Measurements from ENCODE around the gene CARM1. TPM values are rescaled to one million over a fixed set of nuclear protein-coding genes. Genes with fewer than 3 reads are reported as not detected.

Gene CARM1
- total and polyA plus RNA-seq, 2 donors (not counting 3 experiments of a cell fraction or from before 2014, with no cell fraction given): 65.6 to 70.8 TPM

GRCh38 chr19:10924597-10924996, 53.2 kb downstream of the CARM1 start:
- Histone ChIP-seq H3K4me1 (ENCODE audit: control insufficient read depth, extremely low read depth, insufficient read depth, low read length) (peaks cover 5% of the 10 kb centered on the region), H2AFZ (ENCODE audit: low read depth, low read length) (no peak overlapping the region), H3K27me3 (ENCODE audit: control insufficient read depth in 2 of 2, insufficient read depth in 2 of 2, low read length in 2 of 2) (no peaks in the 10 kb centered on the region), H4K20me1 (replicated peaks; ENCODE audit: control insufficient read depth, extremely low read depth, insufficient read depth, low read length) (no peaks in the 10 kb centered on the region), H3K79me2 (ENCODE audit: control insufficient read depth, insufficient read depth, low read length) (peaks cover 17% of the 10 kb centered on the region), H3K9ac (replicated peaks; ENCODE audit: extremely low read depth, insufficient read depth, low read length) (no peak overlapping the region), H3K4me3 (replicated peaks in 1 of 3; ENCODE audit: insufficient read depth in 1 of 3, low read depth in 1 of 3, low read length in 3 of 3) (no peak overlapping the region), H3K4me2 (ENCODE audit: insufficient read depth, low read length) (no peak overlapping the region), H3K36me3 (ENCODE audit: control insufficient read depth in 2 of 2, extremely low read depth in 1 of 2, insufficient read depth in 2 of 2, low read length in 2 of 2) (peaks cover 0 to 40% of the 10 kb centered on the region in 2 experiments), H3K27ac (ENCODE audit: insufficient read depth, low read depth, low read length) (no peak overlapping the region), H3K9me3 (replicated peaks; ENCODE audit: control insufficient read depth, insufficient read depth, low read length) (no peaks in the 10 kb centered on the region), H3K9me1 (replicated peaks; ENCODE audit: control insufficient read depth, extremely low read depth, insufficient read depth, low read length) (no peaks in the 10 kb centered on the region)
- ChIA-PET POLR2A (no interaction called here), CTCF (no interaction called here)
- no TSS peak for BruUV-seq (replicated peaks)
- TF ChIP-seq GATA2 (IDR thresholded peaks at IDR 0.05; ENCODE audit: insufficient read depth, insufficient read length, low read depth, low read length): no peak
- TF ChIP-seq POLR2AphosphoS5 (IDR thresholded peaks at IDR 0.05; ENCODE audit: insufficient read depth, low read depth, low read length): no peak
- TF ChIP-seq, protein P1, sequence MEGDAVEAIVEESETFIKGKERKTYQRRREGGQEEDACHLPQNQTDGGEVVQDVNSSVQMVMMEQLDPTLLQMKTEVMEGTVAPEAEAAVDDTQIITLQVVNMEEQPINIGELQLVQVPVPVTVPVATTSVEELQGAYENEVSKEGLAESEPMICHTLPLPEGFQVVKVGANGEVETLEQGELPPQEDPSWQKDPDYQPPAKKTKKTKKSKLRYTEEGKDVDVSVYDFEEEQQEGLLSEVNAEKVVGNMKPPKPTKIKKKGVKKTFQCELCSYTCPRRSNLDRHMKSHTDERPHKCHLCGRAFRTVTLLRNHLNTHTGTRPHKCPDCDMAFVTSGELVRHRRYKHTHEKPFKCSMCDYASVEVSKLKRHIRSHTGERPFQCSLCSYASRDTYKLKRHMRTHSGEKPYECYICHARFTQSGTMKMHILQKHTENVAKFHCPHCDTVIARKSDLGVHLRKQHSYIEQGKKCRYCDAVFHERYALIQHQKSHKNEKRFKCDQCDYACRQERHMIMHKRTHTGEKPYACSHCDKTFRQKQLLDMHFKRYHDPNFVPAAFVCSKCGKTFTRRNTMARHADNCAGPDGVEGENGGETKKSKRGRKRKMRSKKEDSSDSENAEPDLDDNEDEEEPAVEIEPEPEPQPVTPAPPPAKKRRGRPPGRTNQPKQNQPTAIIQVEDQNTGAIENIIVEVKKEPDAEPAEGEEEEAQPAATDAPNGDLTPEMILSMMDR (IDR thresholded peaks at IDR 0.05; ENCODE audit: extremely low read depth in 1 of 2, insufficient read depth in 1 of 2, low read depth in 1 of 2, low read length in 2 of 2): no peak
- no peak for TF ChIP-seq FOS (IDR thresholded peaks at IDR 0.05; ENCODE audit: borderline replicate concordance, insufficient read depth, low read length)
- TF ChIP-seq JUN (IDR thresholded peaks at IDR 0.05; ENCODE audit: borderline replicate concordance, insufficient read depth, insufficient read length, low read depth): no peak
- TF ChIP-seq MYC (IDR thresholded peaks at IDR 0.05; ENCODE audit: low read depth, low read length): no peak
- TF ChIP-seq MAX (IDR thresholded peaks at IDR 0.05; ENCODE audit: insufficient read depth, insufficient read length): no peak
- no peak for TF ChIP-seq EZH2 (IDR thresholded peaks at IDR 0.05; ENCODE audit: borderline replicate concordance, low read depth, low read length, severe bottlenecking)
- no peak for TF ChIP-seq POLR2A (IDR thresholded peaks at IDR 0.05; ENCODE audit: low read depth, low read length)
- intact Hi-C loops (cut with micrococcal nuclease): no loop called here
- FAIRE-seq (no peak), DNase-seq (ENCODE audit: low read depth, low spot score) (no peak)
- dilution Hi-C loops (cut with MboI; ENCODE audit: extremely low pct_ligation_motif_present, low sequenced_read_pairs): no loop called here
